ENCODE results near the gene FYN.

The FYN gene

GRCh38 chr6:111707773-111708172, 165.5 kb downstream of the FYN start:
- no peak for TF ChIP-seq TCF12 (IDR thresholded peaks at IDR 0.05; ENCODE audit: low read depth)
- no peak for TF ChIP-seq RAD21 (IDR thresholded peaks at IDR 0.05; ENCODE audit: low read depth)
- TF ChIP-seq NFIC (IDR thresholded peaks at IDR 0.05): no peak
- TF ChIP-seq USF1 (IDR thresholded peaks at IDR 0.05): no peak
- no peak for TF ChIP-seq EGR1 (IDR thresholded peaks at IDR 0.05)
- no peak for TF ChIP-seq ZBTB7A (IDR thresholded peaks at IDR 0.05; ENCODE audit: low read depth)
- no peak for TF ChIP-seq CREB1 (IDR thresholded peaks at IDR 0.05; ENCODE audit: low read depth)
- no peak for TF ChIP-seq TAF1 (IDR thresholded peaks at IDR 0.05; ENCODE audit: low read depth)
- TF ChIP-seq FOXM1 (IDR thresholded peaks at IDR 0.05; ENCODE audit: borderline replicate concordance, low read depth): no peak
- TF ChIP-seq CEBPB (IDR thresholded peaks at IDR 0.05): no peak
- no peak for TF ChIP-seq YY1 (IDR thresholded peaks at IDR 0.05; ENCODE audit: low read depth)
- TF ChIP-seq TEAD4 (IDR thresholded peaks at IDR 0.05): no peak
- TF ChIP-seq EP300 (IDR thresholded peaks at IDR 0.05; ENCODE audit: borderline replicate concordance): no peak
- TF ChIP-seq REST (IDR thresholded peaks at IDR 0.05; ENCODE audit: low read depth): no peak
- no peak for TF ChIP-seq MAX (IDR thresholded peaks at IDR 0.05)

- TF ChIP-seq USF1 (IDR thresholded peaks at IDR 0.05) (no peak), TEAD4 (IDR thresholded peaks at IDR 0.05) (no peak)
These were observed 166.3 kb downstream of the FYN start for GRCh38 chr6:111706841-111707391.

- no peak for TF ChIP-seq USF1 (IDR thresholded peaks at IDR 0.05)
- TF ChIP-seq EGR1 (IDR thresholded peaks at IDR 0.05): no peak
- TF ChIP-seq TAF1 (IDR thresholded peaks at IDR 0.05; ENCODE audit: low read depth): no peak
- no peak for TF ChIP-seq TEAD4 (IDR thresholded peaks at IDR 0.05)
- TF ChIP-seq CEBPB (IDR thresholded peaks at IDR 0.05): no peak
These were observed 169.5 kb downstream of the FYN start for GRCh38 chr6:111703723-111704122.

- TF ChIP-seq YY1 (IDR thresholded peaks at IDR 0.05; ENCODE audit: low read depth) (no peak), TAF1 (IDR thresholded peaks at IDR 0.05; ENCODE audit: low read depth) (no peak), EGR1 (IDR thresholded peaks at IDR 0.05) (no peak), MAX (IDR thresholded peaks at IDR 0.05) (no peak), EP300 (IDR thresholded peaks at IDR 0.05; ENCODE audit: borderline replicate concordance) (no peak), USF1 (IDR thresholded peaks at IDR 0.05) (no peak), RAD21 (IDR thresholded peaks at IDR 0.05; ENCODE audit: low read depth) (no peak), REST (IDR thresholded peaks at IDR 0.05; ENCODE audit: low read depth) (no peak), ZBTB7A (IDR thresholded peaks at IDR 0.05; ENCODE audit: low read depth) (no peak), CEBPB (IDR thresholded peaks at IDR 0.05) (no peak), CREB1 (IDR thresholded peaks at IDR 0.05; ENCODE audit: low read depth) (no peak)
These were observed 171.0 kb downstream of the FYN start for GRCh38 chr6:111702268-111702667.

- no peak for TF ChIP-seq RAD21 (IDR thresholded peaks at IDR 0.05; ENCODE audit: low read depth)
These were observed 172.1 kb downstream of the FYN start for GRCh38 chr6:111701146-111701545.

GRCh38 chr6:111700135-111700690, 173.0 kb downstream of the FYN start:
- TF ChIP-seq EGR1 (IDR thresholded peaks at IDR 0.05) (no peak), YY1 (IDR thresholded peaks at IDR 0.05; ENCODE audit: low read depth) (no peak), EP300 (IDR thresholded peaks at IDR 0.05; ENCODE audit: borderline replicate concordance) (no peak), ZBTB7A (IDR thresholded peaks at IDR 0.05; ENCODE audit: low read depth) (no peak), TCF12 (IDR thresholded peaks at IDR 0.05; ENCODE audit: low read depth) (no peak), FOXM1 (IDR thresholded peaks at IDR 0.05; ENCODE audit: borderline replicate concordance, low read depth) (no peak), CREB1 (IDR thresholded peaks at IDR 0.05; ENCODE audit: low read depth) (no peak), NFIC (IDR thresholded peaks at IDR 0.05) (no peak), MAX (IDR thresholded peaks at IDR 0.05) (no peak), USF1 (IDR thresholded peaks at IDR 0.05) (no peak), TEAD4 (IDR thresholded peaks at IDR 0.05) (no peak), TAF1 (IDR thresholded peaks at IDR 0.05; ENCODE audit: low read depth) (no peak), RAD21 (IDR thresholded peaks at IDR 0.05; ENCODE audit: low read depth) (no peak)

All from Ishikawa (cell line).